NCI-H2171 treated with DMSO at 0.1 percent for 48 hours (cell line): Measurements from ENCODE around the gene ARHGEF38.
"Not testable (repeated sequence)": the region's sequence is repeated elsewhere in the genome, so short reads cannot be mapped to it uniquely, and the experiment has no call there.

Experiments used
- DNase-seq: peaks from one replicate; lab custom pipeline; 2025; lab: John Stamatoyannopoulos, UW

The ARHGEF38 gene

DNA sequence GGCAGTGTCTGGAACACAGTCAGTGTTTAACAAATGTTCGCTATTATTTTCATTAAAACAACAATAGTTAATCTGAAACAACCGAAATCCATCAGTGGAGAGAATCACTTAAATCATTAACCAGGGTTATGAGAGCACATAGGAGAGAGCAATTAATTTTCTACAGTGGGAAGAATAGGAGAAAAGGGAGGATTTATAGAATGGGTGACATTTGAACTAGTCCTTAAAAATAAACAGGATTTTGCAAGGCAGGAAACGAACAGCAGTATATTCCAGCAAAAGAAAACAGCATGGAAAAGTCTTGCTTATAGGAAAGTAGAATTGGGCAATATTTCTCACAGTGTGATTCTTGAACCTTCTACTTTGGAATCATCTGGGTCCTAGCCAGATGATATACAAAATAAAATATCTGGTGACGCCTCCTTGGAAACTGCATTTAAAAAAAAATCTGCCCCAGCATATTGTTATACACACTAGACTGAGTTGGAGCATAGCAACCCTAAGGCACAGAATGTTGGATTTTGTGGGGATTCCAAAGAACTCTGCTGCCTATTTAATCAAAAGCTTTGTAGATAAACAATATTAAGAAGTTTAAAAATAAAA, 100.0 kb downstream of the ARHGEF38 start:
- no peak for DNase-seq

DNA sequence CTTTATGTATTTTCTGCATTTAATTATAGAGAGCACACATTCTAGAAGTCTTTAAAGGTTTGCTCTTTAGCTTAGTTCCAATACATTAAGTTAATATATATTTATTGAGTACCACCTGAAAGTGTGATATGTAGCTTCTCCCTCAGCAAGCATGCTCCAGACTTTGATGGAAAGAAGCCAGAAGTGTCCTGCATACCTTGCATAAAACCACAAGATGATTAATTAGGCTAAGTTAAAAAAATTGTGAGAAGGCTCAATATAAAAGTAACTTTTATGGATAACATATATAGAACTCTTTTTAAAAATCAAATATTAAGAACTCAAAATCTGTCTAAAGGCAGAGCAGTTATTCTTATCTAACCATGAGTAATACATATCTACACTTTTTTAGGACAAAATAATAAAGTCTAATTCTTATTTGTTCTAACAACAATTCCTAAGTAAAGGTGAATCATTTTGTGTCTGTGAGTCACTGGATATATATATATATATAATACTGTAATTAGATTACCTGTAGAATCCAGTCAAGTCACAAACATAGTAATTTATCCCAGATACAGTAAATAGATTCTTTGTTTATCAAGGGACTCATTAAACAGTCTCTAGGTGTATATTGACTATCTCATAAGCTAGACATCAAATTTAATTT, 104.8 kb downstream of the ARHGEF38 start:
- no peak for DNase-seq

DNA sequence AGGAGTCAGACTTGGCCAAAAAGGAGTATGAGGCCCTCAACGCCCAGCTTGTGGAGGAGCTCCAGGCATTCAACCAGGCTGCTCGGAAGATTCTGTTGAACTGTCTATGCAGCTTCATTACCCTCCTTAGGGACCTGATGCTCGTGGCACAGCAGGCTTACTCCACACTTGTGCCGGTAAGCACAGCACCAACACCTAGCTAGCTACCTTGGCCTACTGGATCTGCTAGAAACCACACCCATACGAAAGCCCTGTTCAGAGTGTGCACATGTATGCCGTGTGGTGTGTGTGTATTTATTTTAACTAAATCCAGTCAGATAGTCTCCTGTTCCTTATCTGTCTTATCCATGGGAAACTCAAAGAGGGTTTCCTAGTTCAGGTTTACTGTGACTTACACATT, 106.8 kb downstream of the ARHGEF38 start:
- DNase-seq, result no peak

DNA sequence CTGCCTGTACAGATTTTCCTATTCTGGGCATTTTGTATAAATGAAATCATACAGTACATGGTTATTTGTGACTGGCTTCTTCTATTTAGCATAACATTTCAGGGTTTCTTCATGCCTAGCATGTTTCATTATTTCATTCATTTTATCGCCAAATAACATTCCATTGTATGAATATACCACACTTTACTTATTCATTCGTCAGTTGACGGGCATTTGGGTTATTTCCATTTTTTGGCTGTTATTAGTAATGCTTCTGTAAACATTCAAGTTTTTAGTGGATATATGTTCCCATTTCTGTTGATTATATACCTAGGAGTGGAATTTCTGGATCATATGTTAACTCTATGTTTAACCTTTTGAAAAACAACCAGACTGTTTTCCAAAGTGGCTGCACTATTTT, 108.6 kb downstream of the ARHGEF38 start:
- DNase-seq, result no peak

DNA sequence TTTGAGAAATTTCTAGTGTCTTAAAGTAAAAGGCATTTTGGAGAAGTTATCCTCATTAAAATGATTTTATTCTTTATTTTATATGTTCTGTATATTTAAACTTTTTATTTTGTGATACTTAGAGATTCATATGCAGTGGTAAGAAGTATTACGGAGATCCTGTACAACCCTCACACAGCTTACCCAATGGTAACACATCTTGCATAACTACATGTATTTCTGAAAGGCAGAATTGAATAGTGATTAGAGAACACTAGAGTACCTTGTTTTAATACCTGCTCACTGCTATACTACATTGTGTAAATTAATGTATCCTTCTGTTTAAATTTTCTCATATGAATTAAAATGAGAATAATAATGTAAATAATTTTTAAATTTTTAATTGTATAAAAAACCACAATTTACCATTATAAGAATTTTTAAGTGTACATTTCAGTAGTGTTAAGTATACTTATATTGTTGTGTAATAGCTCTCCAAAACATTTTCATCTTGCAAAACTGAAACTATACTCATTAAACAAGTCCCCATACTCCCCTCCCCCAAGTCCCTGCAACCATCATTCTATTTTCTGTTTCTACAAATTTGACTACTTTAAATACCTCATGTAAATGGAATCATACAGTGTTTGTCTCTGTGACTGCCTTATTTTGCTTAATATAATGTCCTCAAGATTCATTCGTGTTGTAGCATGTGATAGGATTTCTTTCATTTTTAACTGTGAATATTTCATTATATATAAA, 110.7 kb downstream of the ARHGEF38 start:
- no peak for DNase-seq

DNA sequence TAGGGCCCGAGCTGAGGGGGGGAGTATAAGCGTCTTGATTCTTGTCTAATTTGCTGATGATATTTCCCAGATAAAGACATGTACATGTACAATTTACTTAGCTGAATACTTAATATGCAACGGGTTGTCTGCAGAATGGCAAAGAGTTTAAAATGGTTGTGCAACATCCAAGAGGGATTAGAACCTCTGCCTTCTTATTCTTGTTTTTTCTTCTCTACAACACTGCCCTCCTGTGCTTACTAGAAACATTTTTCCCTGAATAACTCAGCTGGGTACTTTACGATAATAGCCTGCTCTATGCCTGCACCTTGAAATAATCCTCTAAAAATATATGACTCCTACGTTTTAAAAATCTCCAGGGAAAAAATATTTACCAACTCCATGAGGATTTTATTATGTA, 114.3 kb downstream of the ARHGEF38 start:
- peak; percentile 1 for DNase-seq

DNA sequence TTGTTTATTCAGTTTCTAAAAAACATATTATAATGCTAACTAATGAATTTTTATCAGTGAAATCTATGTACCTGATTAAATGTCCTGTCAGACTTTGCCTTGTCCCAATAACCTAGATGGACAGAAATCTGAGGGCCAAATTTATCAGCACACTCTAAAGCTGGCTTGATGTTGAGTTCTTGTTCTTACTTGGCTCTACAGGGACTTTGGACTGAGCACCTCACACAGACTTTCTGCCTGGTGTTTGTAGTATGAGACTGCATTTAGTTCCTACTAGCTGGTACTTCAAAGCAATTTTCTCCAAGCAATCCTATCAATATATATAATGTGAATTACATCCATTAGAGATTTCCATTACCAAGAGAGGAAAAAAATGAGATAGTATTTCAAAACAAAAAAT, 118.3 kb downstream of the ARHGEF38 start:
- no peak for DNase-seq

DNA sequence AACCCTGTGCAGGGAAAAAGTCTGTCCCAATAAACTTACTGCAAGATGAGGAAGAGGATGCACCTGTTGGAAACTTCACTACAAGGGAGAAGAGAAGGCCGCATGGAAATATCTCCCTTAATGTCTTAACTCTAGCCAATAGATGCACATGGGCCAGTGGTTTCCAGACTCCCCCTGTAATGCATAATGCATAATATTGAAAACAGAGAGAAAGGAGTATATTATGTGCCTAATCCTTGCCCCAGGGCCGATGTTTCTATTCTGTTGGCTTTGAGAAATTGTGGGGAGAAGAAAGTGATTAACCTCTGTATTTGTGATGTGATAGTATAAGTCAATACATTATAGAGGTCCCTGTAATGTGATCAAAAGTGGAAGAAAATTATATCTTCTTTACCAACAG, 118.9 kb downstream of the ARHGEF38 start:
- DNase-seq, result no peak

DNA sequence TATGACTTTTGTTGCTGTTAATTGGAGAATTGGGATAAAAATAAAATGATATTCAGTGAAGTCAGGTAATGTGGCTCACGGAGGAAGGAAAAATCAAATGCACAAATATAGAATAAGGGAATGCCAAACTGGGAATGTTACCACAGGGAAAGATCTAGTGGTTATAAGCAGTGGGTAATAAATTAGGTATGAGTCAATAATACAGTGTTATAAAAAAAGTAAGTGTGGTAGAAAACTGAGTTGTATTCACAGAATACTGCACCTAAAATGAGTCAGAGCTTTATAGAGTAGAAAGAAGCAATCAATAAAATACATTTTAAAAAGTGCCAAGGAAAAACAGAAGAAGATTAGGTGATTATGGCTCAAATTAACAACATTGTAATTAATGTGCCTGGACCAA, 121.6 kb downstream of the ARHGEF38 start:
- no peak for DNase-seq

DNA sequence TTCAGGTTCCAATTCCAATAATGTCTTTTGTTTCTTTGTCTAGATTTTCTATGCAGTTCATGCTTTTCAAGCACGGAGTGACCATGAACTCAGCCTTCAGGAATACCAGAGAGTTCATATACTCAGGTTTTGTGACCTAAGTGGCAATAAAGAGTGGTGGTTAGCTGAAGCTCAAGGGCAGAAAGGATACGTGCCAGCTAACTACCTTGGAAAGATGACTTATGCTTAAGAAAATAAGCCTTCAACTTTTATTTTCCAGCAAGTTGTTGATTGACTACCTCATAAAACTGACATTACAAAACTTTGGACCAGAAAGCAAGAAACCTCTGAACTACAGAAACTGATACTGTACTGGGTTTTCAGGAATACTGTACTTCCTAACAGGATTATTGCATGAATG, 125.3 kb downstream of the ARHGEF38 start:
- no peak for DNase-seq

DNA sequence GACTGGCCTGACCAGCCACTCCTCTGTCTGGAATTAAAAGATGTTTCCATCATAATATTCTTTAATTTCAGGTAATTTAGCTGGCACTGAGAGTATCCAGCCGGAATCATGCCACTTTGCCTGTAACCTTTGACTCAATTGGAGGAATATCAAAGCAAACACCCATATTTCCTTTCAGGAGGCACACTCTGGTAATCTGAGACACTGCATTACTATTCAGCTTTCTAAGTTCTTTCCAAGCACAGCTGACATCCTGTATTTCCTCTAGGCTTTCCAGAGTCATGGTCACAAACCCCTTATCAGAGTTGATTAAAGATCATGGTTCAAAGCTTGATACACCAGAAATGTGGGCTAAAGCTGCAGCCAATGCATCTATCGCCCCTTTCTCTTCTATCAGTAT, 126.8 kb downstream of the ARHGEF38 start:
- no peak for DNase-seq

DNA sequence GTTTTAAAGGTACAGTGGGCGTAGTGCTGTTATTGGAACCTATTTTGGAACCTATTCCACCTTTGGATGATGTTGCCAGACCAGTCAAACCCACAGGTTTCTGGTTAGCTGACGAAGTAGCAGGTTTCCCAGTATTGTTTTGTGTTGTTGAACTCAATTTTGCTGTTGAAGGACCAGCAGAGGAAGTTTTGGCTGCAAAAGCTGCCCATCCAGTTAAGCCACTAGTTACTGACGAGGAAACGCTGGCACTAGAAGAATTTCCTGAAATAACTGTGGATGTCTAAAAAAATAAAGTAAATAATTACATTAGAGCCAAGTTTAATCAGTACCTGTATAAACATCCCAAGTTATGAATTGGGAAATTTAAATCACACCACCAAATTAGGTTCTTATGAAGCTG, 130.6 kb downstream of the ARHGEF38 start:
- DNase-seq, result no peak

DNA sequence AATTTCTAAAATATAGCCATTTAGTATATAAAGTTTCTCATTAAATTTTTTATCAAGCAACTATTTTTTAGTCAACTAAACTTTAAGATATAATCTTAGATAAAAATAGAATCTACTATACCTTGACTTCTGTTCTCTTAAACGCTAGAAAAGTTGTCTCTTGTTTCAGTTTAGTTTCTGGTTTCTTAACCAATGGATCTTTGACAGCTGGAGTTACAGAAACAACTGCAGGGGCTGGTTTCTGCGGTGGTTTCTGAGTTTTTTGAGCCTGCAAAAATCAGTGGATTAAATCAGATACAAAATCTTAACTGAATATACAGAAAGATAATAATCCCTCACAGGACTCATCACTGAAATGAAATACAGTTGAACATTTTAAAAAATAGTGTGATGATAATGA, 134.2 kb downstream of the ARHGEF38 start:
- DNase-seq, result no peak

DNA sequence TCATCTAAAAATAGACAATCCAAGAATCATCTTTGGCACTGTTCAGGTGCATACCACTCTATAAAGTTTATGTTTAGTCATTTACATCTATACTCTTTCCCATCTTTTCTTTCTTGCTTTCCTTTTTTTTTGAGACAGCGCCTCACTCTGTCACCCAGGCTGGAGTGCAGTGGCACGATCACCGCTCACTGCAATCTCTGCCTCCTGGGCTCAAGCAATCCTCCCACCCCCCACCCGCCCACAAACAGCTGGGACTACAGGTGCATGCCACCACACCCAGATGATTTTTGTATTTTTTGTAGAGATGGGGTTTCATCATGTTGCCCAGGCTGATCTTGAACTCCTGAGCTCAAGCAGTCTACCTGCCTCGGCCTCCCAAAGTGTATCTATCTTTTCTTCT, 142.4 kb downstream of the ARHGEF38 start:
- DNase-seq, result not testable (repeated sequence)

DNA sequence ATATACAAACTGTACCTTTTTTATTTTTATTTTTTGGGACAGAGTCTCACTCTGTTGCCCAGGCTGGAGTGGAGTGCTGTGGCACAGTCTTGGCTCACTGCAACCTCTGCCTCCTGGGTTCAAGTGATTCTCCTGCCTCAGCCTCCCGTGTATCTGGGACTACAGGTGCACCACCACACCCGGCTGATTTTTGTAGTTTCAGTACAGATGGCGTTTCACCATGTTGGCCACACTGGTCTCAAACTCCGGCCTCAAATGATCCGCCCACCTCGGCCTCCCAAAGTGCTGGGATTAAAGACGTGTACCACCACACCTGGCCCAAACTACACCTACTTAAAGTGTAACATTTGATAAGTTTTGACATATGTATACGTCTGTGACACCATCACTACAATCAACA, 143.4 kb downstream of the ARHGEF38 start:
- DNase-seq, result not testable (repeated sequence)

DNA sequence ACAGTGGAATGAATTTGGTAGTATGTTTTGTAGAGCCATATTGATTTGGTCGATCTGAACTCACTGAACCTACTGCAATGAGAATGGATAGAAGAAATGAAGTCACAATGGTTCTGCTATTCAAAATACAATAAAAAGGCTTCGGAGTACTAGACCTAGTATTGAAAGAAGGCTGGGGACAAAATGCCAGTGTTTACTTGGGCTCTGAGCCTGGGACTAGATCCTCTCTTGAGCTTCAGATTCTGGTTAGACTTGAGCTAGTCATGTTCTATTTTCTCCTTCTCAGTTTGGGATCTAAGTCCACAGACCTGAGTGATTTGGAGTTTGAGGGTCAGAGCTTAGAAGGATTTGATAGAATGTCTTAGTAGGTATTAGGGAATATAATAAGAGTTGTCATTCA, 146.2 kb downstream of the ARHGEF38 start:
- DNase-seq, result no peak

DNA sequence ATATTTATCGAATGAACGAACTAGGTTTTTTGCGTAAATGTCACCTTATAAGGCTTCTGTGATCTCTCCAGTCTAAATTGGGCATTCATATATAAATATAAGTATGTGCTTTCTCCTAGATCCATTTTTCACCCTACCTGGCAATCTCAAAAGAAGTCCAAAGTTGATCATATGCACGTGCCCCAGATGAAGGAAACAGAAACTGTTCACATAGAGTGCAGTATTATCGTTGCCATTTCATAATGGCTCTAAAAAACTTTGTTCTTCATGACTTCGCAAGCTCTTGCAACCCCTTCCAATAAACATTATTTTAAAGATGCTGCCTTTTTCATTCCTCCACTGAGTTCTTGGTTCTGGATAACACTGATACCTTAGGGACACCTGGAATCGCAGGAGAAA, 155.4 kb downstream of the ARHGEF38 start:
- no peak for DNase-seq

DNA sequence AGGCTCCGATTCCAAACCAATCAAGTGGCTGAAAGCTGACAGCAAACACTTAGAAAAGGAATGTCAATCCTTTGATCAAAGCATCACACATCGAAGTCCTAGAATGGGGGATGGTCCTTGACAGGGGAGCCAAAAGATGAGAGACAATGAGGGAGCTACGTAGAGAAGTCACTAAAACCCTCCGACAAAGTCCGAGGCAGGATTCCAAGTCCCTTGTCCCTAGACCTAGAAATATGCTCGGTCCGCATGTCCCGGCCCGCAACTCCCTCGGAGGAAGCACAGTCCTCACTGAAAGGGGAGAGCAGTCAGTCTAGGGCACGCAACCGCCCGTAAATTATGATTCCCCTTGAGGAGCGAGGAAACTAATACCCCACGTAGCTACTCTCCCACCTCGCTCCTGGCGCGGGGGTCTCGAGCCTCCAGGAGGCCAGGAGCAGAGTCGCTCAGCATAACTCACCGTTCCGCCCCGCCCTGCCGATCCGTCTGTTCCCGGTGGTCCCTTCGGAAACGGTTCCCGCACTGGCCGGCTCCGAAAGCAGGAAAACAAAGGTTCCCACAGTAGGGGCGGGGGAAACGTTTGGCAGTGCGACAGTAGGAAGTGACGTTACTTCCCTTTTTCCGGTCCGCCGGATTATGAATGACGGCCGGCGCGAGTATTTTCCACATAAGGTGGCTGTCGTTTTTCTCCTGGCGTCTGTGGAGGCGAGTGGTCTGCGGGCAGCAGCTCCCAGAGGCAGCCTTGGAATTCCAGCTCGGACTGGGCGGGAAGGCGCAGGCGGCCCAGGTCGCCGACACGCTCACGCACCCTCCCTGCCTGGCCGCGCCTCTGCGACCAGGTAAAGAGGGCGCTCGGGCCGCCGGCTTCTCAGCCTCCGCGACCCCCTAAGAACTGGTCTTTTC, 156.0 kb downstream of the ARHGEF38 start, which contains the start of the genes GSTCD and INTS12:
TSS of gene GSTCD (plus strand) at position 604 of the 900 bp plus-strand sequence. CDS start 8,830 bp downstream, outside the sequence.
TSS of gene INTS12 (minus strand) at position 509 of the 900 bp plus-strand sequence. CDS start 8,684 bp downstream, outside the sequence.
- peak; percentile 77 for DNase-seq

DNA sequence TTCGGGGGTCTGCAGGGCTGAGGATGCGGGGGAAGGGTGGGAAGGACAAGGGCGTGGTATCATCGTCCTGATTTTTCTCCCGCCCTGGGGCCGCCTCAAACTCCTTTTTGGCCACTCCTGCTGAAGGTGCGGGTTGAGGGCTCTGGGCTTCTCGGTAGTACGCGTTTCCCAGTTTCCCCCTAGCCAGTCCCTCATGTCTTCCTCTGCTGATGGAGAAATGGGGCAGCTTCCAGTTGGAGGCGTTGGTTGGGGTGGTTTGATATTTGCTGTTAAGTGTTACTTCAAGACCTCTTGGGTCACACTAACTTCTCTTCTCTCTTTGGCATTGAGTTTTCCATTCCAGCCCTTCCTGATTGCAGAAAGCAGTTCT, 156.6 kb downstream of the ARHGEF38 start:
- no peak for DNase-seq

DNA sequence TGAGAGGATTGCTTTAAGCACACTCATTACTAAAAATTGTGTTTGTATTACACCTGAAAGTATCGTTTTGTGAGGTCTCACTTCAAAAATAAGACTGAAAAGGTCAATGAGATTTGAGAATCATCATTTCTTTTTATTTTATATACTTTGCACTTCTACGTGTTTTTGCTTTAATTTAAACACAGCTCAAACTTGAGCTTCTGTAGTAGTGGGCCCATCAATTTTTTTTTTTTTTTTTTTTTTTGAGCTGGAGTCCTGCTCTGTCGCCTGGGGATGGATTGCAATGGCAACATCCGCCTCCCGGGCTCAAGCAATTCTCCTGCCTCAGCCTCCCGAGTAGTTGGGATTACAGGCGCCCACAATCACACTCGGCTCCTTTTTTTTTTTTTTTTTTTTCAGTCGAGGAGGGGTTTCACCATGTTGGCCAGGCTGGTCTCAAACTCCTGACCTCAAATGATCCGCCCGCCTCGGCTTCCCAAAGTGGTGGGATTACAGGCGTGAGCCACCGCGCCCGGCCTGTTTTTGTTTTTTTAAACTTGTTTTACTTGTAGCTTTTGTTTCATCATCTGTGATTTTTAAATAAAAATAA, 157.7 kb downstream of the ARHGEF38 start:
- no peak for DNase-seq

DNA sequence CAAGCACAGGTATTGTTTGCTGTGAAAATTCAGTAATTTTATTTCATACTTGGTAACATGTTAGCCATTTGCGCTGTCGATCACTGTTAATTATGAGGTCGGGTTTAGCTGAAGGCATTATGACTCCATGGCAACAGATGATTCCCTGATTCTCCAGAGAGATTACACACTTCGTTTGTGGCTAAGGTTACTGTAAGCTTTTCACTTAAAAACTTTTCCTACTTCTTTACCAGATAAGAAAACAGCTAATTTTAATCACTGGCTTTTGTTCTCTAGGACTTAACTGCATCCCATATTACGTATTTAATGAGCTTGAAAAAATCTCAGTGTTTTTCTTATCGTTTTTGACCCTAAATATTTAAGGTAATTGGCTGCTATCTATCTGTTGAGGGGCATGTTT, 158.3 kb downstream of the ARHGEF38 start:
- DNase-seq, result no peak

DNA sequence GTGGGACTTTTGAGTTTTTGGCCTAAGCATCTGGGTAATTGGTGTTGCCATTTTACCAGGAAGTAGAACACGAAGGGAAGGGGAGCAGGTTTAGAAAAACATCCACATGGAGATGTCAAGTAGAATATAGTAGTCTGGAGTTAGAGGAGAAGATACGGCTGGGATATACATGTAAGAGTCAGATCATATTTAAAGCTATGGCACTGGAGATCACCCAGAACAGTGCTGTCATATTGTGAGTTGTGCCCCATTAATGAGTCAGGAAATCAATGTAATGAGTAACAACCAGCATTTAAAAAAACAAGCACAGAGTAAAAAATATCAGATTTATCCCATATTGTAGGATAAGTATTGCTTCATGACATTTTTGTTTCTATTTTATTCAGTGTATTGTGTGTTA, 160.3 kb downstream of the ARHGEF38 start:
- no peak for DNase-seq
